ENCODE measurements around the gene CWF19L1. TPM values are rescaled to one million over a fixed set of nuclear protein-coding genes. Genes with fewer than 3 reads are reported as not detected.

Gene CWF19L1
- total RNA-seq, 1 donor from 2014 or later = 37.3 TPM

DNA sequence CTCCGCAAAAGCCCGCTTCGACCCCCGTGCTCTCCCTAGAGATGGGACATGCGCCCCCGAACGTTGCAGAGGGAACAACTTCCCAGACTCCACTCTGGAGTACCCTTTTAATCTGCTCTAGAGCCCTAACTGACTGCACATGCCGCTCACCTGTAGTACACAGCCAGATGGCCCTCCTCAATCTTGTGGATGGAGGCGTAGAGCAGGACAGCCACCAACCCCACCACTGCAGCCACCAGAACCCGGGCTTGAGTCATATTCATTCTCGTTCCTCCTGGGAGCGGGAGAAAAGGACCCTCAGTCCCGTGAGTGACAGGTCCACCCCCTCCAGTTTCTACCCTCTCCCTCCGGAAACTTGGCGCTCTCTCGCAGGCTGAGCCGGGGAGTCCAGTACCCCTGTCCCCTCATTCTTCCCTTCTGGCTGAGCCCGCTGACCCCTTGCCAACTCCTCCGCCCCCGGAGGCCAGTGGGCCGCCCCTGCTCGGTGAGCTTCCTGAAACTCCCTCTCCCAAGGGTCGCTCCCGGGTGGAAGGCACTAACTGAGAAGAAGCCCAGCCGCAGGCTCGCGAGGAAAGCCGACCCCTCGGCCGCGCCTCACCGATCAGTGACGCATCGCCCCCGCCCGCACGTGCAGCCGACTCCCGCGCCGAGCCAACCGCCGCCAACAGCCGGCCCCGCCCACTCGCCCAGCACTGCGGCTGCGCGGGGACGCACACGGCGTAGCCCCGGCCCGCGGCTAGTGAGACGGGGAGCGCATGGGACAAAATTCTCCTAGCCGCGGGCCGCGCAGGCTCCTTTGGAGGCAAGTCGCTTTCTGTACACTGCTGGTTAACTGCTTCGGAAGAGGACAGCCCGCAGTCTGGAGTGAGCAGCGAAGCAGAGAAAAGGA is 81.8 kb downstream of the CWF19L1 start, which contains the start of gene ERLIN1:
Gene ERLIN1, minus strand, starts transcription at position 666 of the 889 bp plus-strand sequence. Its CDS starts 403 bp downstream, at position 263.
- H3K9me3 Mint-ChIP-seq = no peaks in the 10 kb centered on the region
- intact Hi-C loops (cut with micrococcal nuclease) = loop anchor here (1.0 to 10.0 kb wide), 14 partner anchors 11 to 755 kb away; partner anchors contain the start of genes BLOC1S2, CHUK, COX15 and CUTC
- DNase-seq (ENCODE audit: low spot score) = peak; percentile 90
- peak within 1 kb of the TSS; percentile 98 for H3K4me3 Mint-ChIP-seq
- H3K4me1 Mint-ChIP-seq (ENCODE audit: low read depth) = peaks cover 59% of the 10 kb centered on the region
- H3K27ac Mint-ChIP-seq = peak within 1 kb of the TSS; percentile 96
- H3K27me3 Mint-ChIP-seq (ENCODE audit: insufficient read depth) = no peaks in the 10 kb centered on the region
- H3K36me3 Mint-ChIP-seq (ENCODE audit: low read depth) = peaks cover 36% of the 10 kb centered on the region

DNA sequence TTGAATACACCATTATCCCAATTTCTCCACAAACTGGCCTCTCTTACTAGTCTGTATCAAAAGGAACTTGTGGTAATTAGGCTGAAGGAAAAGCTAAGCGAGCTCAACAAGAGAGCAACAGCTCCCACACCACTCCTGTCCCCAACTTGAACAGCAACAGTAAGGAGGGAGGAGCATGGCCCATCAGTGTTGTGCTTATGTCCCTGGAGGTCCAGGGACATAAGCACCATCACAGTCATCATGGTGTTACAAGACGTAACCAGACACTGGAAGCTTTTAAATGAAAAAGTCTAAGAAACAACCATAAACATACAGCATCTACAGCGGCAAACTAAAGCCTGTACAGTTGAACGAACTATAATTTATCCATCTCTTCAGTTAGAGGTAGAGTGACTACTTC is 82.6 kb downstream of the CWF19L1 start:
- no peak for DNase-seq (ENCODE audit: low spot score)
- H3K4me1 Mint-ChIP-seq (ENCODE audit: low read depth) = peaks cover 64% of the 10 kb centered on the region
- no peaks in the 10 kb centered on the region for H3K9me3 Mint-ChIP-seq
- H3K4me3 Mint-ChIP-seq = peak overlapping the region; percentile 98
- H3K27ac Mint-ChIP-seq = peak overlapping the region; percentile 96
- intact Hi-C loops (cut with micrococcal nuclease) = loop anchor here (1.0 to 10.0 kb wide), 8 partner anchors 11 to 755 kb away; partner anchors contain the start of genes DNMBP and GOT1
- peaks cover 41% of the 10 kb centered on the region for H3K36me3 Mint-ChIP-seq (ENCODE audit: low read depth)
- H3K27me3 Mint-ChIP-seq (ENCODE audit: insufficient read depth) = no peaks in the 10 kb centered on the region

DNA sequence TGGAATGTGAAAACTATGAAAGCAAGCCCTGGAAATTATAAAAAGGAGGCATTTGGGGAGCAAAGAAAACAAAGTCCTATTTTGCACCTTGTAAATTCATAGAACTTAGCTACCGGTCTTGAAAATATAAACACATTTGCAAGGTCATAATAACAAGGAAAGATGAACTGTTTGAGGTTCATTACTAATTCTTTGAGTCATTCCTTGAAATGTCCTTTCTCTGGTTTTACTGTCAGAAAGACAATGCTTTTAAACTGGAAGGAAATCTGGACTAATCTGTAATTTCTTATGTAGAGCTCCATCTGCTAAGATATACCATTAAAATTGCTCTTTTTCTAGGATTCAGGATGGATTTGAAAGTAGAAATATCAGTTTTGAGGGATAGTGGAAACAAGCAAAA is 83.0 kb downstream of the CWF19L1 start:
- Mint-ChIP-seq H3K4me1 (ENCODE audit: low read depth) (peaks cover 65% of the 10 kb centered on the region), H3K27ac (peak overlapping the region; percentile 96), H3K4me3 (peak overlapping the region; percentile 98), H3K9me3 (no peaks in the 10 kb centered on the region), H3K36me3 (ENCODE audit: low read depth) (peaks cover 41% of the 10 kb centered on the region), H3K27me3 (ENCODE audit: insufficient read depth) (no peaks in the 10 kb centered on the region)
- no peak for DNase-seq (ENCODE audit: low spot score)
- intact Hi-C loops (cut with micrococcal nuclease) = loop anchor here (2.0 to 10.0 kb wide), 3 partner anchors 18 to 570 kb away; partner anchors contain the start of gene DNMBP

DNA sequence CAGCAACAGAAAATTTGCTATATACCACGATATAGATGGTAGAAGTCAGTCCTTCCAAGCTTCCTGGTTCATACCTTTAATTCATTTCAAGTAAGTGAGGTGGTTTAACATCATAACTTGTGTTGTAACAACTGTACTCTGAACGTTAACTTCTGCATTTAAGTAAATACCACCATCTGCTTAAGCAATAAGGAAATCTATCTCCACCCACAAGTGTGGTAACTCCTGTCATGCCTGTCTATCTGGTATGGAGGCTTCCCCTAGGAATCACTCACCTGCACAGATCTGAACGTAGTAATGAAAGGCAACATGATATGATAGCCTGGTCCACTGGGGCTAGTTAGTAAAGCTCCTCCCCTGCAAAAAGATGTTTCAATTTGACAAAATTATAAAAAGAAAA is 84.0 kb downstream of the CWF19L1 start:
- no peaks in the 10 kb centered on the region for H3K9me3 Mint-ChIP-seq
- H3K27me3 Mint-ChIP-seq (ENCODE audit: insufficient read depth) = no peaks in the 10 kb centered on the region
- intact Hi-C loops (cut with micrococcal nuclease) = loop anchor here (10.0 kb wide), 2 partner anchors 179 to 569 kb away; partner anchors contain the start of gene DNMBP
- no peak overlapping the region for H3K27ac Mint-ChIP-seq
- H3K36me3 Mint-ChIP-seq (ENCODE audit: low read depth) = peaks cover 37% of the 10 kb centered on the region
- H3K4me3 Mint-ChIP-seq = no peak overlapping the region
- DNase-seq (ENCODE audit: low spot score) = no peak
- H3K4me1 Mint-ChIP-seq (ENCODE audit: low read depth) = peaks cover 67% of the 10 kb centered on the region

DNA sequence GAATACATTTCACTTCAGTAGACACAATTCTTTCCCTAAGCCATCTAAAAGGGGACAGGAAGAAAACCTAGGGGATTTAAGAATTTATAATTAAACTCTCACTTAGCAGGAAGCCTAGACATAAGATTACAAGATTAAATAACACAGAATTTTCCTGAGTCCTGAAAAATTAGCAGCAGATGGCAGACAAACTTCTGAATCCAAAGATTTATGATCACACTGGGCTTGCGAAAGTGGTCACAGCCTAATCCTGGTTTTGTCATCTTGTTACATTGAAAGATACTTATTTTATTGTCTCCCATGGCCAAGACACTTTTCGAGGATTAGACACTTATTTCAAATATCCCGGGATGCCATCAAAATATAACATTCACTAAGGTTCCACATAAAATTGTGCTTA is 84.5 kb downstream of the CWF19L1 start:
- DNase-seq (ENCODE audit: low spot score) = no peak
- no peaks in the 10 kb centered on the region for H3K9me3 Mint-ChIP-seq
- intact Hi-C loops (cut with micrococcal nuclease) = loop anchor here (10.0 kb wide), 2 partner anchors 178 to 568 kb away; partner anchors contain the start of gene DNMBP
- no peak overlapping the region for H3K27ac Mint-ChIP-seq
- peaks cover 41% of the 10 kb centered on the region for H3K36me3 Mint-ChIP-seq (ENCODE audit: low read depth)
- no peaks in the 10 kb centered on the region for H3K27me3 Mint-ChIP-seq (ENCODE audit: insufficient read depth)
- H3K4me3 Mint-ChIP-seq = no peak overlapping the region
- H3K4me1 Mint-ChIP-seq (ENCODE audit: low read depth) = peaks cover 70% of the 10 kb centered on the region

Other genes starting within 250 kb of the CWF19L1 start
- not detected in 2 replicates for gene CPN1, start 185.8 kb downstream of the CWF19L1 start, total RNA-seq
- 16.6 and 19.4 TPM in 2 replicates for gene ERLIN1, start 81.6 kb downstream of the CWF19L1 start, total RNA-seq
- 38.3 and 43.6 TPM in 2 replicates for gene CHUK, start 38.0 kb downstream of the CWF19L1 start, total RNA-seq
- gene BLOC1S2, start 19.0 kb upstream of the CWF19L1 start, total RNA-seq = 65.7 and 66.5 TPM in 2 replicates
- gene PKD2L1, start 62.6 kb upstream of the CWF19L1 start, total RNA-seq = not detected in 2 replicates
- 194 TPM in 2 replicates for gene SCD, start 79.6 kb upstream of the CWF19L1 start, total RNA-seq
- 0.10 and 0.24 TPM in 2 replicates for gene WNT8B, start 195.4 kb upstream of the CWF19L1 start, total RNA-seq